Lower lobe of right lung (tissue), 2 donors: ENCODE results near the gene DUS4L. TPM values are rescaled to one million over a fixed set of nuclear protein-coding genes. Genes with fewer than 3 reads are reported as not detected.

Experiments
- ATAC-seq, 2 donors: fragments of 200-7000 bp; cut with Tn5 transposase; one replicate each; pipeline ENCODE4 v1.9.1; 2020 to 2022; ENCODE audit warnings: mild to moderate bottlenecking in 2 of 2, moderate library complexity in 2 of 2
- DNase-seq: peaks from one replicate; pipeline ENCODE4 v3.0.0-alpha.2; 2020
- H3K27ac ChIP-seq: fragments of 200-600 bp; one replicate; pipeline ENCODE4 v1.8.0; 2022
- H3K27me3 ChIP-seq: fragments of 200-600 bp; one replicate; pipeline ENCODE4 v1.8.0; 2022; ENCODE audit warnings: low read depth
- H3K36me3 ChIP-seq: fragments of 200-600 bp; one replicate; pipeline ENCODE4 v1.8.0; 2022; ENCODE audit warnings: mild to moderate bottlenecking
- H3K4me1 ChIP-seq: fragments of 200-600 bp; one replicate; pipeline ENCODE4 v1.8.0; 2022
- H3K4me3 ChIP-seq: fragments of 200-600 bp; one replicate; pipeline ENCODE4 v1.8.0; 2022; ENCODE audit warnings: mild to moderate bottlenecking
- H3K9me3 ChIP-seq: fragments of 200-600 bp; one replicate; pipeline ENCODE4 v1.8.0; 2022
- CTCF ChIP-seq: fragments of 200-600 bp; IDR thresholded peaks from one replicate; pipeline ENCODE4 v1.8.0; 2022; ENCODE audit warnings: antibody characterized with exemption, mild to moderate bottlenecking
- intact Hi-C: fragments of 100-400 bp; cut with DNase I; formaldehyde crosslinking; loops from one replicate; pipeline ENCODE4 v1.11.0; 2022
- long read RNA-seq: library from polyadenylated mRNA; unstranded; transcript quantifications from one replicate; pipeline ENCODE4 v2.0.0, GENCODE V29; 2021
- total RNA-seq: library from RNA; stranded (reverse); fragmentation: NEBNext Ultra II Directional; extraction: Animal tissue kit (Norgen Biotek cat#: 25700); gene quantifications from one replicate; pipeline ENCODE4 v1.2.1, GENCODE V29; 2021
- donor health status: DM: no; HTN: yes; CAD: no; lungs with severe emphysema.

DUS4L gene
- 5.3 TPM for total RNA-seq
- long read RNA-seq, partial matches to known transcripts, result 0 of 4 reads
- long read RNA-seq, other reads (novel, unspliced or antisense), result 3 of 4 reads

GRCh38 chr7:107563775-107564552, at the start of gene DUS4L, which contains the start of gene COG5:
TSS of gene DUS4L (plus strand) at chr7:107563971. CDS start at chr7:107567071, 3,100 bp downstream.
TSS of gene COG5 (minus strand) at chr7:107563920. CDS start at chr7:107563896, 24 bp downstream.
- Histone ChIP-seq H3K27me3 (no peaks in the 10 kb centered on the region), H3K36me3 (no peaks in the 10 kb centered on the region), H3K9me3 (no peaks in the 10 kb centered on the region), H3K4me3 (peak within 1 kb of the TSS; percentile 88), H3K27ac (peak within 1 kb of the TSS; percentile 97), H3K4me1 (peaks cover 49% of the 10 kb centered on the region)
- intact Hi-C loops, result no loop called here
- DNase-seq (peak; percentile 87), ATAC-seq (peak; percentile 96 to 97)
- no peak for TF ChIP-seq CTCF

GRCh38 chr7:107526672-107527071, 37.1 kb upstream of the DUS4L start:
- Histone ChIP-seq H3K9me3 (no peaks in the 10 kb centered on the region), H3K27ac (no peak overlapping the region), H3K4me3 (no peak overlapping the region), H3K27me3 (no peaks in the 10 kb centered on the region), H3K36me3 (peaks cover 5% of the 10 kb centered on the region), H3K4me1 (no peaks in the 10 kb centered on the region)
- no peak for TF ChIP-seq CTCF
- no peak for DNase-seq
- ATAC-seq, result no peak
- intact Hi-C loops, result no loop called here

- ATAC-seq (no peak), DNase-seq (no peak)
- Histone ChIP-seq H3K9me3 (no peaks in the 10 kb centered on the region), H3K4me3 (no peak overlapping the region), H3K27me3 (no peaks in the 10 kb centered on the region), H3K36me3 (peaks cover 5% of the 10 kb centered on the region), H3K27ac (no peak overlapping the region), H3K4me1 (no peaks in the 10 kb centered on the region)
- TF ChIP-seq CTCF, result no peak
- intact Hi-C loops, result no loop called here
These were observed 36.6 kb upstream of the DUS4L start for GRCh38 chr7:107527196-107527595.

DNA sequence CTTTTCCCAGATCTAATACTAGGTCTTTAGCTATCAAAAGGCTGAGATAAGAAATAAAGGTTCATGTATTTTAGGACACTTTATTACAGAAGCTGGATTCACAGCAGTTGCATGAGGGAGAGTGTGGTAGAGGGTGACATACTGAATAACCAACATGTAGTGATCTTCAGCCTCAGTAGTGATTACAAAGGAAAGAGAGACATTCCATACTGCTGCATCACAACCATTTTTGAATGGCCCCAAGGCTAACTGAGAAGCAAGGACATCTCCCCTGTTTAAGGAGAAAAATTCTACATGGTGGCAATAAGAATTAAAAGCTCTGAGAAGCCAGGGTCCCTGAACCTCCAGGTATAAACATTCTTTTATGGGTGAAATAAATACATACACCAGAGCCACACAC, 35.3 kb upstream of the DUS4L start:
- TF ChIP-seq CTCF, result no peak
- no peak overlapping the region for H3K4me3 ChIP-seq
- no peaks in the 10 kb centered on the region for H3K9me3 ChIP-seq
- H3K36me3 ChIP-seq, result peaks cover 5% of the 10 kb centered on the region
- no peaks in the 10 kb centered on the region for H3K4me1 ChIP-seq
- H3K27me3 ChIP-seq, result no peaks in the 10 kb centered on the region
- H3K27ac ChIP-seq, result no peak overlapping the region
- ATAC-seq (no peak), DNase-seq (no peak)
- intact Hi-C loops, result no loop called here

DNA sequence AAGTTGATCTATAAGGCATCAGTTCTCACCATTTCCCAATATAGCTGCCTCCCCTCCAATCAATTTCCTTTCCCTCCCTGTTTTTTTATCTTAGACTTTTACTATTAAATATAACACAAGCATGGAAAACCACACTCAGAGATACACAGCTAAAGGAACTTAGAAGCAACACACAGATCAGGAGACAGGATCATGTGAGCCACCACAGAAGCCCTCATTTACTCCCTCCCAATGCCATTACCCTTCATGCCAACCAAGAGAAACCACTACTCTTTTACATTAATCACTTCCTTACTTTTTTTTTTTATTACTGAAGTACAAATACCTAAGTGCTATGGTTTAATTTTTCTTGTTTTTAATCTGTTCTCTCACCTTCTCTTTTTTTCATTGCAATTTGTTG, 33.0 kb upstream of the DUS4L start:
- TF ChIP-seq CTCF, result no peak
- no peak for ATAC-seq

More for the DNA sequence above, 33.0 kb upstream of the DUS4L start:
- intact Hi-C loops, result no loop called here
- Histone ChIP-seq H3K4me3 (no peak overlapping the region), H3K27me3 (no peaks in the 10 kb centered on the region), H3K9me3 (no peaks in the 10 kb centered on the region), H3K36me3 (peaks cover 5% of the 10 kb centered on the region), H3K4me1 (no peaks in the 10 kb centered on the region), H3K27ac (no peak overlapping the region)
- no peak for DNase-seq
